Tibial artery (tissue), 4 donors: ENCODE results near the gene ATP1A3.

ENCODE experiments used
- DNase-seq, 2 donors: peaks; one replicate each; pipeline ENCODE4 v3.0.0-alpha.2; 2019
- H3K27ac ChIP-seq, 2 donors: fragments of 200-600 bp; sonication (generic) in 1 of 2; 1 replicate in 1 of 2; 2 replicates in 1 of 2; pipeline ENCODE4 v1.5.1; 2018 to 2019; ENCODE audit warnings: mild to moderate bottlenecking in 1 of 2
- H3K27me3 ChIP-seq, 2 donors: fragments of 200-600 bp; sonication (generic) in 1 of 2; one replicate each; pipeline versions ENCODE4 v1.5.1 to v1.6.0; 2016 to 2019
- H3K36me3 ChIP-seq, 3 donors: fragments of 200-600 bp; sonication (generic) in 2 of 3; one replicate each; pipeline ENCODE4 v1.5.1; 2016 to 2019; ENCODE audit warnings: mild to moderate bottlenecking in 2 of 3
- H3K4me1 ChIP-seq, 4 donors: fragments of 200-600 bp; sonication (generic) in 2 of 4; 1 replicate in 3 of 4; 2 replicates in 1 of 4; pipeline ENCODE4 v1.5.1; 2016 to 2019
- H3K4me3 ChIP-seq, 2 donors: fragments of 200-600 bp; sonication (generic) in 1 of 2; 1 replicate in 1 of 2; 2 replicates in 1 of 2; pipeline ENCODE4 v1.5.1; 2018 to 2019; ENCODE audit warnings: mild to moderate bottlenecking in 2 of 2
- H3K9me3 ChIP-seq, 3 donors: fragments of 200-600 bp; sonication (generic) in 1 of 3; one replicate each; pipeline ENCODE4 v1.5.1; 2016 to 2019
- intact Hi-C: fragments of 100-400 bp; cut with DNase I; formaldehyde crosslinking; loops from one replicate; pipeline ENCODE4 v1.15.0; 2023; ENCODE audit warnings: low total_unique reads
- TF ChIP-seq, protein P1 (sequence below), 2 experiments: fragments of 200-600 bp in 1 of 2; fragments of 450-650 bp in 1 of 2; IDR thresholded peaks; one replicate each; pipeline ENCODE4 v1.5.1; 2017 to 2019; ENCODE audit warnings: antibody characterized with exemption in 2 of 2, mild to moderate bottlenecking in 1 of 2, moderate library complexity in 1 of 2

Gene ATP1A3

GRCh38 chr19:41926028-41926762, 67.8 kb downstream of the ATP1A3 start:
- no peak for DNase-seq
- no peaks in the 10 kb centered on the region for H3K36me3 ChIP-seq
- H3K4me1 ChIP-seq = peaks cover 0 to 16% (median 15%) of the 10 kb centered on the region in 4 donors
- intact Hi-C loops = no loop called here
- TF ChIP-seq, protein P1, sequence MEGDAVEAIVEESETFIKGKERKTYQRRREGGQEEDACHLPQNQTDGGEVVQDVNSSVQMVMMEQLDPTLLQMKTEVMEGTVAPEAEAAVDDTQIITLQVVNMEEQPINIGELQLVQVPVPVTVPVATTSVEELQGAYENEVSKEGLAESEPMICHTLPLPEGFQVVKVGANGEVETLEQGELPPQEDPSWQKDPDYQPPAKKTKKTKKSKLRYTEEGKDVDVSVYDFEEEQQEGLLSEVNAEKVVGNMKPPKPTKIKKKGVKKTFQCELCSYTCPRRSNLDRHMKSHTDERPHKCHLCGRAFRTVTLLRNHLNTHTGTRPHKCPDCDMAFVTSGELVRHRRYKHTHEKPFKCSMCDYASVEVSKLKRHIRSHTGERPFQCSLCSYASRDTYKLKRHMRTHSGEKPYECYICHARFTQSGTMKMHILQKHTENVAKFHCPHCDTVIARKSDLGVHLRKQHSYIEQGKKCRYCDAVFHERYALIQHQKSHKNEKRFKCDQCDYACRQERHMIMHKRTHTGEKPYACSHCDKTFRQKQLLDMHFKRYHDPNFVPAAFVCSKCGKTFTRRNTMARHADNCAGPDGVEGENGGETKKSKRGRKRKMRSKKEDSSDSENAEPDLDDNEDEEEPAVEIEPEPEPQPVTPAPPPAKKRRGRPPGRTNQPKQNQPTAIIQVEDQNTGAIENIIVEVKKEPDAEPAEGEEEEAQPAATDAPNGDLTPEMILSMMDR (IDR thresholded peaks at IDR 0.05) = no peak
- no peaks in the 10 kb centered on the region for H3K9me3 ChIP-seq
- H3K4me3 ChIP-seq = no peak overlapping the region
- H3K27me3 ChIP-seq = peaks cover 8 to 97% of the 10 kb centered on the region in 2 donors
- no peak overlapping the region for H3K27ac ChIP-seq

DNA sequence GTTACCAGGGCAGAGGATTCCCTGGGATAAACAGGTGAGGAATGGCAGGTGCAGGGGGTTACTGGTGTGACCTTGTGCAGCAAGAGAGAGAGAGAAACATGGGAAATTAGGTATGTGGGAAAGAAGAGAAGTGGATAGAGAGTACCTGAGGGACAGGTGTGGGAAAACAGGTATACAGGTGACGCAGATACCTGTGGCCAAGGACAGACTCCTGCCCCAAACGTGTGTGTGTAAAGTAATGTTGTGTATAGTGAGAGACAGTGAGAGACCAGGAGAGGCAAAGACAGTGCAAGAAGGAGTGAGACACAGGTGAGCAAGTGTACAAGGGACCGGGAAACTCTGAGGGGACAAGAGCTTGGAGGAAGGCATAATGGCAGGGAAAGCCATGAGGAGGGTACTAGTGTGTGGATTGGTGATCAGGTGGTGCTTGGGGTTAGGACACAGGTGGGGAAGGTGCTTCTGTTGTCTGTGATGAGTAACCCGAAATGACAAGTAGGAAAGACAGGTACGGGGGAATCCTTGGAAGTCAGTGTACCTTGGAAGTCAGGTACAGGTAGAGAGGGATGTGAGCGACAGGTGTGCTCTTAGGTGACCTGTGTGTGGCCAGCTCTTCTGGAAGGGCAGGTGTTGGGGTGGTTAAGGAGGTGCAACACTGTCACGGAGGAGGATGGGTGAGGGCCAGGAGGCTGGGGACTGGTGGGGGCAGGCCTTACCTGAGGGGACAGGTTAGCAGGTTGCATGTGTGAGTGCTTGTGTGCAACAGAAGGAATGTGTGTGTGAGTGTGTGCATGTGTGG, 68.6 kb downstream of the ATP1A3 start:
- Histone ChIP-seq H3K27ac (no peak overlapping the region), H3K4me1 (peaks cover 0 to 16% (median 15%) of the 10 kb centered on the region in 4 donors), H3K27me3 (peaks cover 8 to 97% of the 10 kb centered on the region in 2 donors), H3K9me3 (no peaks in the 10 kb centered on the region), H3K36me3 (no peaks in the 10 kb centered on the region), H3K4me3 (no peak overlapping the region)
- intact Hi-C loops = no loop called here
- DNase-seq = no peak
- TF ChIP-seq, protein P1 (IDR thresholded peaks at IDR 0.05) = no peak

- H3K4me1 ChIP-seq = peaks cover 0 to 16% (median 15%) of the 10 kb centered on the region in 4 donors
- no peak overlapping the region for H3K27ac ChIP-seq
- H3K4me3 ChIP-seq = no peak overlapping the region
- peaks cover 8 to 97% of the 10 kb centered on the region in 2 donors for H3K27me3 ChIP-seq
- TF ChIP-seq, protein P1 (IDR thresholded peaks at IDR 0.05) = no peak
- intact Hi-C loops = no loop called here
- DNase-seq = no peak
- H3K9me3 ChIP-seq = no peaks in the 10 kb centered on the region
- H3K36me3 ChIP-seq = no peaks in the 10 kb centered on the region
Measured at GRCh38 chr19:41924151-41925145, 69.6 kb downstream of the ATP1A3 start.

- Histone ChIP-seq H3K4me1 (peaks cover 0 to 6% (median 6%) of the 10 kb centered on the region in 4 donors), H3K4me3 (no peak overlapping the region), H3K36me3 (no peaks in the 10 kb centered on the region), H3K27ac (no peak overlapping the region), H3K9me3 (no peaks in the 10 kb centered on the region), H3K27me3 (peaks cover 8 to 96% of the 10 kb centered on the region in 2 donors)
- intact Hi-C loops = no loop called here
- TF ChIP-seq, protein P1 (IDR thresholded peaks at IDR 0.05) = no peak
- no peak for DNase-seq
Measured at GRCh38 chr19:41923045-41923788, 70.8 kb downstream of the ATP1A3 start.
